Stimulated activated effector memory CD8-positive, alpha-beta T cell treated with anti-CD3 and anti-CD28 coated beads, Interleukin-12 subunit alpha, Interleukin-12 subunit beta, amount 100 ng/mL, for 72 hours (primary cell): ENCODE results near the gene AMN1.
A peak's percentile ranks its signal among the peaks of the same experiment; 100 is the strongest.
"Not testable (repeated sequence)": the region's sequence is repeated elsewhere in the genome, so short reads cannot be mapped to it uniquely, and the experiment has no call there.

Source experiments
- ATAC-seq: fragments of 150-1000 bp; cut with Tn5 transposase; 2 replicates; pipeline ENCODE4 v1.10.0; 2021
- DNase-seq, 2 donors: peaks; one replicate each; pipeline ENCODE4 v3.0.0; 2021 to 2022; ENCODE audit warnings: low spot score in 2 of 2
- H3K27ac Mint-ChIP-seq: one replicate; pipeline ENCODE4 v1.8.0; 2022; ENCODE audit warnings: mild to moderate bottlenecking, mixed read lengths
- H3K36me3 Mint-ChIP-seq: one replicate; pipeline ENCODE4 v1.8.0; 2022; ENCODE audit warnings: mild to moderate bottlenecking, mixed read lengths
- H3K4me1 Mint-ChIP-seq: one replicate; pipeline ENCODE4 v1.8.0; 2022; ENCODE audit warnings: mixed read lengths
- H3K4me3 Mint-ChIP-seq: one replicate; pipeline ENCODE4 v1.8.0; 2022; ENCODE audit warnings: mild to moderate bottlenecking, mixed read lengths
- H3K9me3 Mint-ChIP-seq: one replicate; pipeline ENCODE4 v1.8.0; 2022; ENCODE audit warnings: mixed read lengths

AMN1 gene

GRCh38 chr12:31744363-31744762 is 15.5 kb upstream of the AMN1 start:
- not testable (repeated sequence) for DNase-seq, ATAC-seq, H3K4me3 Mint-ChIP-seq, H3K27ac Mint-ChIP-seq, H3K9me3 Mint-ChIP-seq, H3K36me3 Mint-ChIP-seq
- peaks cover 46% of the 10 kb centered on the region for H3K4me1 Mint-ChIP-seq

GRCh38 chr12:31742891-31743290 is 14.1 kb upstream of the AMN1 start:
- no peak overlapping the region for H3K27ac Mint-ChIP-seq
- H3K4me3 Mint-ChIP-seq, result no peak overlapping the region
- no peak for ATAC-seq
- no peak for DNase-seq
- peaks cover 48% of the 10 kb centered on the region for H3K4me1 Mint-ChIP-seq
- H3K9me3 Mint-ChIP-seq, result no peaks in the 10 kb centered on the region
- H3K36me3 Mint-ChIP-seq, result no peaks in the 10 kb centered on the region

- H3K27ac Mint-ChIP-seq, result no peak overlapping the region
Observed at GRCh38 chr12:31740628-31741027, 11.8 kb upstream of the AMN1 start.

GRCh38 chr12:31737763-31738162 is 8.9 kb upstream of the AMN1 start:
- DNase-seq (no peak), ATAC-seq (peak; percentile 61)
- H3K36me3 Mint-ChIP-seq, result peaks cover 5% of the 10 kb centered on the region
- no peak overlapping the region for H3K4me3 Mint-ChIP-seq
- peak overlapping the region; percentile 67 for H3K27ac Mint-ChIP-seq
- no peaks in the 10 kb centered on the region for H3K9me3 Mint-ChIP-seq
- peaks cover 52% of the 10 kb centered on the region for H3K4me1 Mint-ChIP-seq

More at GRCh38 chr12:31740628-31741027, 11.8 kb upstream of the AMN1 start:
- no peak for ATAC-seq
- no peak overlapping the region for H3K4me3 Mint-ChIP-seq
- H3K36me3 Mint-ChIP-seq, result no peaks in the 10 kb centered on the region
- no peaks in the 10 kb centered on the region for H3K9me3 Mint-ChIP-seq
- DNase-seq, result no peak
- peaks cover 43% of the 10 kb centered on the region for H3K4me1 Mint-ChIP-seq

- peaks cover 52% of the 10 kb centered on the region for H3K4me1 Mint-ChIP-seq
- H3K27ac Mint-ChIP-seq, result peak overlapping the region; percentile 67
- DNase-seq, result no peak
- peaks cover 5% of the 10 kb centered on the region for H3K36me3 Mint-ChIP-seq
- no peak for ATAC-seq
- no peaks in the 10 kb centered on the region for H3K9me3 Mint-ChIP-seq
- H3K4me3 Mint-ChIP-seq, result no peak overlapping the region
Observed at GRCh38 chr12:31737345-31737744, 8.5 kb upstream of the AMN1 start.

- no peak overlapping the region for H3K4me3 Mint-ChIP-seq
- ATAC-seq (peak; percentile 90), DNase-seq (no peak)
- H3K4me1 Mint-ChIP-seq, result peaks cover 46% of the 10 kb centered on the region
- no peaks in the 10 kb centered on the region for H3K9me3 Mint-ChIP-seq
- peak overlapping the region; percentile 67 for H3K27ac Mint-ChIP-seq
- H3K36me3 Mint-ChIP-seq, result peaks cover 5% of the 10 kb centered on the region
Observed at GRCh38 chr12:31736472-31736871, 7.7 kb upstream of the AMN1 start.

- DNase-seq, result peak in 1 of 2 donors; percentile 66
- H3K4me1 Mint-ChIP-seq, result peaks cover 52% of the 10 kb centered on the region
- H3K36me3 Mint-ChIP-seq, result peaks cover 11% of the 10 kb centered on the region
- not testable (repeated sequence) for H3K9me3 Mint-ChIP-seq, ATAC-seq
- peak overlapping the region; percentile 86 for H3K27ac Mint-ChIP-seq
- H3K4me3 Mint-ChIP-seq, result peak overlapping the region; percentile 65
Observed at GRCh38 chr12:31733549-31734432, 5.0 kb upstream of the AMN1 start.

- peaks cover 45% of the 10 kb centered on the region for H3K4me1 Mint-ChIP-seq
- peaks cover 18% of the 10 kb centered on the region for H3K36me3 Mint-ChIP-seq
- no peaks in the 10 kb centered on the region for H3K9me3 Mint-ChIP-seq
- H3K4me3 Mint-ChIP-seq, result peak overlapping the region; percentile 65
- DNase-seq (peak; percentile 29 to 75), ATAC-seq (peak; percentile 42)
- peak overlapping the region; percentile 86 for H3K27ac Mint-ChIP-seq
Observed at GRCh38 chr12:31732926-31733548, 4.2 kb upstream of the AMN1 start.

GRCh38 chr12:31731203-31731602 is 2.4 kb upstream of the AMN1 start:
- Mint-ChIP-seq H3K36me3 (peaks cover 18% of the 10 kb centered on the region), H3K4me1 (peaks cover 48% of the 10 kb centered on the region)
- not testable (repeated sequence) for DNase-seq, H3K4me3 Mint-ChIP-seq, H3K9me3 Mint-ChIP-seq, ATAC-seq, H3K27ac Mint-ChIP-seq

GRCh38 chr12:31729705-31730104 is 884 bp upstream of the AMN1 start:
- no peak for DNase-seq
- Mint-ChIP-seq H3K4me1 (peaks cover 45% of the 10 kb centered on the region), H3K36me3 (peaks cover 18% of the 10 kb centered on the region), H3K9me3 (no peaks in the 10 kb centered on the region), H3K27ac (peak overlapping the region; percentile 94), H3K4me3 (peak overlapping the region; percentile 95)
- no peak for ATAC-seq

- Mint-ChIP-seq H3K4me1 (peaks cover 43% of the 10 kb centered on the region), H3K4me3 (peak overlapping the region; percentile 95), H3K9me3 (no peaks in the 10 kb centered on the region), H3K27ac (peak overlapping the region; percentile 94), H3K36me3 (peaks cover 15% of the 10 kb centered on the region)
- ATAC-seq, result peak; percentile 45
- DNase-seq, result no peak
Observed at GRCh38 chr12:31728289-31728916, 418 bp downstream of the AMN1 start.

GRCh38 chr12:31727192-31727591 is 1.6 kb downstream of the AMN1 start:
- peaks cover 20% of the 10 kb centered on the region for H3K36me3 Mint-ChIP-seq
- H3K9me3 Mint-ChIP-seq, result no peaks in the 10 kb centered on the region
- peak overlapping the region; percentile 95 for H3K4me3 Mint-ChIP-seq
- peaks cover 48% of the 10 kb centered on the region for H3K4me1 Mint-ChIP-seq
- DNase-seq (no peak), ATAC-seq (no peak)
- H3K27ac Mint-ChIP-seq, result no peak overlapping the region

GRCh38 chr12:31726575-31726974 is 2.2 kb downstream of the AMN1 start:
- H3K27ac Mint-ChIP-seq, result no peak overlapping the region
- peaks cover 20% of the 10 kb centered on the region for H3K36me3 Mint-ChIP-seq
- DNase-seq, result no peak
- no peak overlapping the region for H3K4me3 Mint-ChIP-seq
- ATAC-seq, result no peak
- H3K4me1 Mint-ChIP-seq, result peaks cover 54% of the 10 kb centered on the region
- H3K9me3 Mint-ChIP-seq, result no peaks in the 10 kb centered on the region

GRCh38 chr12:31724557-31724956 is 4.3 kb downstream of the AMN1 start:
- DNase-seq (no peak), ATAC-seq (no peak)
- no peaks in the 10 kb centered on the region for H3K9me3 Mint-ChIP-seq
- peaks cover 20% of the 10 kb centered on the region for H3K36me3 Mint-ChIP-seq
- H3K4me3 Mint-ChIP-seq, result no peak overlapping the region
- H3K4me1 Mint-ChIP-seq, result peaks cover 50% of the 10 kb centered on the region
- H3K27ac Mint-ChIP-seq, result no peak overlapping the region

- Mint-ChIP-seq H3K36me3 (peaks cover 7% of the 10 kb centered on the region), H3K4me1 (peaks cover 42% of the 10 kb centered on the region), H3K9me3 (no peaks in the 10 kb centered on the region), H3K4me3 (peak overlapping the region; percentile 51), H3K27ac (no peak overlapping the region)
- ATAC-seq, result no peak
- DNase-seq, result no peak
Observed at GRCh38 chr12:31722580-31722979, 6.2 kb downstream of the AMN1 start.
